Subcutaneous adipose tissue (tissue), 4 donors: Measurements from ENCODE around the gene RIMKLA. TPM values are rescaled to one million over a fixed set of nuclear protein-coding genes. Genes with fewer than 3 reads are reported as not detected.

Experiments
- CTCF ChIP-seq: fragments of 450-650 bp; IDR thresholded peaks from one replicate; pipeline ENCODE4 v1.5.1; 2016; ENCODE audit warnings: low read depth, mild to moderate bottlenecking, control low read depth, antibody characterized with exemption, moderate library complexity
- total RNA-seq, 4 donors: library from RNA; depleted of rRNA; stranded (reverse); fragments of >200 nt; gene quantifications; one replicate each; pipeline ENCODE4 v1.1.0, GENCODE V29; 2016

The RIMKLA gene
- total RNA-seq, 4 donors from 2014 or later, result 0.16 to 0.22 (median 0.18) TPM

GRCh38 chr1:42420121-42420520 is 39.5 kb downstream of the RIMKLA start:
- TF ChIP-seq CTCF, result no peak

GRCh38 chr1:42420911-42421585 is 40.5 kb downstream of the RIMKLA start:
- no peak for TF ChIP-seq CTCF

- TF ChIP-seq CTCF, result no peak
Measured at GRCh38 chr1:42422737-42423136, 42.1 kb downstream of the RIMKLA start.

- TF ChIP-seq CTCF, result no peak
Measured at GRCh38 chr1:42423681-42424080, 43.1 kb downstream of the RIMKLA start.

GRCh38 chr1:42424201-42424600 is 43.6 kb downstream of the RIMKLA start:
- no peak for TF ChIP-seq CTCF

- TF ChIP-seq CTCF, result no peak
Measured at GRCh38 chr1:42427240-42427639, 46.6 kb downstream of the RIMKLA start.

- no peak for TF ChIP-seq CTCF
Measured at GRCh38 chr1:42429603-42430002, 49.0 kb downstream of the RIMKLA start.
